GM23248 (cell line): Measurements from ENCODE around the gene EFCAB6. TPM values are rescaled to one million over a fixed set of nuclear protein-coding genes. Genes with fewer than 3 reads are reported as not detected.

Source experiments
- DNase-seq: peaks from one replicate; pipeline ENCODE4 v3.0.0-alpha.2; 2015
- H2AFZ ChIP-seq: fragments of 200-600 bp; sonication (generic); 2 replicates; pipeline ENCODE4 v1.6.1; 2016; ENCODE audit warnings: antibody characterized with exemption
- H3F3A ChIP-seq: fragments of 200-600 bp; sonication (generic); 2 replicates; pipeline ENCODE4 v1.6.1; 2016; ENCODE audit warnings: mild to moderate bottlenecking, antibody characterized with exemption, mixed run types; ENCODE audit not compliant: insufficient read depth
- H3K27ac ChIP-seq: fragments of 200-600 bp; sonication (generic); 2 replicates; pipeline ENCODE4 v1.5.1; 2016; ENCODE audit warnings: mild to moderate bottlenecking
- H3K27me3 ChIP-seq: fragments of 200-600 bp; sonication (generic); replicated peaks from 2 replicates; pipeline ENCODE4 v1.6.1; 2016; ENCODE audit warnings: mild to moderate bottlenecking; ENCODE audit not compliant: insufficient read depth
- H3K36me3 ChIP-seq: fragments of 200-600 bp; sonication (generic); 2 replicates; pipeline ENCODE4 v1.6.1; 2016; ENCODE audit warnings: low read depth, mild to moderate bottlenecking
- H3K4me1 ChIP-seq: fragments of 200-600 bp; sonication (generic); 2 replicates; pipeline ENCODE4 v1.6.1; 2016; ENCODE audit warnings: mild to moderate bottlenecking; ENCODE audit not compliant: insufficient read depth
- H3K4me2 ChIP-seq: fragments of 200-600 bp; sonication (generic); one replicate; pipeline ENCODE4 v1.6.1; 2016; ENCODE audit warnings: mild to moderate bottlenecking; ENCODE audit not compliant: unreplicated experiment
- H3K4me3 ChIP-seq: fragments of 200-600 bp; sonication (generic); 2 replicates; pipeline ENCODE4 v1.5.1; 2016; ENCODE audit warnings: mild to moderate bottlenecking
- H3K79me2 ChIP-seq: fragments of 200-600 bp; sonication (generic); 2 replicates; pipeline ENCODE4 v1.6.1; 2016; ENCODE audit warnings: mild to moderate bottlenecking; ENCODE audit not compliant: insufficient read depth
- H3K9ac ChIP-seq: fragments of 200-600 bp; sonication (generic); 2 replicates; pipeline ENCODE4 v1.6.1; 2016; ENCODE audit warnings: mild to moderate bottlenecking
- H3K9me2 ChIP-seq: fragments of 200-600 bp; sonication (generic); 2 replicates; pipeline ENCODE4 v1.6.1; 2016; ENCODE audit warnings: mixed run types, mild to moderate bottlenecking, moderate library complexity; ENCODE audit not compliant: insufficient read depth
- H3K9me3 ChIP-seq: fragments of 200-600 bp; sonication (generic); one replicate; pipeline ENCODE4 v1.6.1; 2017; ENCODE audit warnings: low read depth
- H4K20me1 ChIP-seq: fragments of 200-600 bp; sonication (generic); 2 replicates; pipeline ENCODE4 v1.6.0; 2016; ENCODE audit not compliant: insufficient read depth
- EZH2 ChIP-seq: fragments of 200-600 bp; sonication (generic); IDR thresholded peaks from 2 replicates; pipeline ENCODE4 v1.6.1; 2018; ENCODE audit warnings: antibody characterized with exemption, mild to moderate bottlenecking; ENCODE audit not compliant: insufficient read depth, poor library complexity, severe bottlenecking
- EZH2phosphoT487 ChIP-seq: fragments of 200-600 bp; sonication (generic); IDR thresholded peaks from 2 replicates; pipeline ENCODE4 v1.6.1; 2018; ENCODE audit warnings: antibody characterized with exemption, moderate library complexity, mild to moderate bottlenecking, low read depth; ENCODE audit not compliant: insufficient read depth
- WGBS, 2 experiments: methylation state at CpG; one replicate each; pipeline ENCODE4 v1.1.6; 2015 to 2017; ENCODE audit warnings: low lambda C conversion rate in 2 of 2, low coverage in 1 of 2; ENCODE audit errors: missing lambda C conversion rate in 2 of 2; 5-methylcytosine and 5-hydroxymethylcytosine counted together
- in situ Hi-C: fragments of 300-500 bp; cut with MboI; formaldehyde crosslinking; loops from 2 replicates; pipeline ENCODE4 v1.15.0; 2020
- polyA plus RNA-seq: library from polyadenylated mRNA; unstranded; fragments of >200 nt; fragmentation: Nextera tagmentation; extraction: Ambion mirVana; gene quantifications from 2 replicates; pipeline ENCODE4 v1.2.1, GENCODE V29; 2016
- total RNA-seq: library from RNA; depleted of rRNA; stranded (reverse); fragments of >200 nt; shearing (Covaris generic); gene quantifications from 2 replicates; pipeline ENCODE4 v1.2.3, GENCODE V29; 2014

EFCAB6 gene
- total and polyA plus RNA-seq, 2 experiments from 2014 or later, result 1.5 to 2.1 TPM

GRCh38 chr22:43624144-43624998 lies 187.7 kb downstream of the EFCAB6 start:
- Histone ChIP-seq H3K9me3 (no peaks in the 10 kb centered on the region), H3K27me3 (no peaks in the 10 kb centered on the region), H3K4me3 (no peak overlapping the region), H3K9ac (no peak overlapping the region), H2AFZ (no peak overlapping the region), H3K4me1 (peaks cover 6% of the 10 kb centered on the region), H3F3A (peaks cover 7% of the 10 kb centered on the region), H3K27ac (no peak overlapping the region; the same call in 1 of the 2 replicates), H3K9me2 (no peaks in the 10 kb centered on the region), H3K36me3 (no peaks in the 10 kb centered on the region), H3K4me2 (no peak overlapping the region), H3K79me2 (no peaks in the 10 kb centered on the region), H4K20me1 (no peaks in the 10 kb centered on the region)
- TF ChIP-seq EZH2 (no peak), EZH2phosphoT487 (no peak)
- DNase-seq, result peak; percentile 40
- in situ Hi-C loops, result no loop called here
- WGBS, 2 experiments, result 61 to 64% methylated on average over 13 to 15 of the region's 15 CpGs

- peak; percentile 56 for DNase-seq
- in situ Hi-C loops, result no loop called here
Observed at GRCh38 chr22:43622886-43623285, 189.2 kb downstream of the EFCAB6 start.

GRCh38 chr22:43620197-43620596 lies 191.9 kb downstream of the EFCAB6 start:
- no peaks in the 10 kb centered on the region for H3K9me3 ChIP-seq
- WGBS, 2 experiments, result 44 to 64% methylated on average over 3 of the region's 3 CpGs
- TF ChIP-seq EZH2, result no peak
- no peak for TF ChIP-seq EZH2phosphoT487
- H3K4me2 ChIP-seq, result no peak overlapping the region
- DNase-seq, result no peak
- H3K79me2 ChIP-seq, result no peaks in the 10 kb centered on the region
- no peak overlapping the region for H3K27ac ChIP-seq
- no peaks in the 10 kb centered on the region for H3K36me3 ChIP-seq
- H3F3A ChIP-seq, result peaks cover 7% of the 10 kb centered on the region
- peaks cover 6% of the 10 kb centered on the region for H3K4me1 ChIP-seq
- no peaks in the 10 kb centered on the region for H4K20me1 ChIP-seq
- H3K9ac ChIP-seq, result no peak overlapping the region
- no peaks in the 10 kb centered on the region for H3K27me3 ChIP-seq
- no peak overlapping the region for H3K4me3 ChIP-seq
- in situ Hi-C loops, result no loop called here
- no peaks in the 10 kb centered on the region for H3K9me2 ChIP-seq
- H2AFZ ChIP-seq, result no peak overlapping the region

More at GRCh38 chr22:43622886-43623285, 189.2 kb downstream of the EFCAB6 start:
- Histone ChIP-seq H3K9ac (no peak overlapping the region), H3K4me3 (no peak overlapping the region), H3K9me3 (no peaks in the 10 kb centered on the region), H3K4me1 (peaks cover 6% of the 10 kb centered on the region), H3K27me3 (no peaks in the 10 kb centered on the region), H4K20me1 (no peaks in the 10 kb centered on the region), H3K9me2 (no peaks in the 10 kb centered on the region), H3K27ac (no peak overlapping the region), H2AFZ (no peak overlapping the region), H3K79me2 (no peaks in the 10 kb centered on the region), H3K36me3 (no peaks in the 10 kb centered on the region), H3F3A (peaks cover 7% of the 10 kb centered on the region), H3K4me2 (no peak overlapping the region)
- whole genome bisulfite sequencing, 2 experiments, result 55 to 58% methylated on average over 4 of the region's 4 CpGs
- no peak for TF ChIP-seq EZH2
- TF ChIP-seq EZH2phosphoT487, result no peak

- Histone ChIP-seq H3K27ac (no peak overlapping the region), H3K4me2 (no peak overlapping the region), H3F3A (peaks cover 7% of the 10 kb centered on the region), H3K27me3 (no peaks in the 10 kb centered on the region), H3K4me1 (peaks cover 6% of the 10 kb centered on the region), H3K4me3 (no peak overlapping the region), H2AFZ (no peak overlapping the region), H3K9me2 (no peaks in the 10 kb centered on the region), H3K9me3 (no peaks in the 10 kb centered on the region), H3K36me3 (no peaks in the 10 kb centered on the region), H4K20me1 (no peaks in the 10 kb centered on the region), H3K9ac (no peak overlapping the region), H3K79me2 (no peaks in the 10 kb centered on the region)
- 23 to 28% methylated on average over 4 of the region's 4 CpGs for WGBS, 2 experiments
- in situ Hi-C loops, result no loop called here
- DNase-seq, result no peak
- TF ChIP-seq EZH2 (no peak), EZH2phosphoT487 (no peak)
Observed at GRCh38 chr22:43618517-43618916, 193.6 kb downstream of the EFCAB6 start.
